K562 (cell line): ENCODE data around the gene KAZN. TPM values are rescaled to one million over a fixed set of nuclear protein-coding genes. Genes with fewer than 3 reads are reported as not detected.

ENCODE experiments used
- RFX7 ChIP-seq: fragments of 250-450 bp; sonication (Bioruptor Pico); IDR thresholded peaks from 2 replicates; pipeline ENCODE4 v1.5.1; 2021; ENCODE audit warnings: mild to moderate bottlenecking
- SMARCC2 ChIP-seq: fragments of 450-650 bp; IDR thresholded peaks from 2 replicates; pipeline ENCODE4 v1.6.1; 2017; ENCODE audit warnings: antibody characterized with exemption, moderate library complexity, mild to moderate bottlenecking, low read depth
- polyA plus RNA-seq, 8 experiments: library from polyadenylated mRNA; depleted of rRNA in 4 of 8; stranded (reverse) in 5 of 8; unstranded in 3 of 8; fragments of >200 nt; fragmentation: Nextera tagmentation in 2 of 8; fragmentation: Illumina TruSeq in 1 of 8; extraction: Ambion mirVana in 2 of 8; extraction: Trizol in 1 of 8; gene quantifications; 2 replicates each; pipeline versions ENCODE4 v1.2.1 to v1.2.3, GENCODE V29; 2011 to 2014; ENCODE audit warnings: inconsistent platforms in 1 of 8, missing spikeins in 1 of 8
- total RNA-seq, 7 experiments: library from RNA; depleted of rRNA in 6 of 7; stranded (reverse); fragments of >200 nt in 6 of 7; fragmentation: Illumina TruSeq in 2 of 7; extraction: Trizol in 2 of 7; gene quantifications; 2 replicates each; pipeline versions ENCODE4 v1.2.1 to v1.2.3, GENCODE V29; 2011 to 2021; ENCODE audit warnings: low replicate concordance in 1 of 7
- TF ChIP-seq, protein P1 (sequence below): fragments of 250-450 bp; sonication (Bioruptor Pico); IDR thresholded peaks from 2 replicates; pipeline ENCODE4 v1.5.0; 2021
- TF ChIP-seq, protein P2 (sequence below): sonication (generic); formaldehyde crosslinking; IDR thresholded peaks from 2 replicates; pipeline ENCODE4 v1.8.1; 2023; ENCODE audit warnings: mild to moderate bottlenecking, missing genetic modification reagents
- TF ChIP-seq, protein P3 (sequence below), 3 experiments: fragments of 200-800 bp in 1 of 3; sonication (Bioruptor generic) in 1 of 3; sonication (generic) in 1 of 3; formaldehyde crosslinking in 1 of 3; IDR thresholded peaks; 2 replicates each; pipeline versions ENCODE4 v1.6.1 to v1.8.0; 2016 to 2022; ENCODE audit warnings: mild to moderate bottlenecking in 2 of 3, missing compliant biosample characterization in 2 of 3, missing genetic modification characterization in 2 of 3, missing genetic modification reagents in 1 of 3
- TF ChIP-seq, protein P4 (sequence below): fragments of 450-650 bp; IDR thresholded peaks from 2 replicates; pipeline ENCODE4 v1.6.1; 2017; ENCODE audit warnings: antibody characterized with exemption, mild to moderate bottlenecking

The KAZN gene
- total and polyA plus RNA-seq, 9 of the 15 experiments (the other 6 are each of a cell fraction or from before 2014, with no cell fraction given): 2.1 to 21.6 (median 5.4) TPM

DNA sequence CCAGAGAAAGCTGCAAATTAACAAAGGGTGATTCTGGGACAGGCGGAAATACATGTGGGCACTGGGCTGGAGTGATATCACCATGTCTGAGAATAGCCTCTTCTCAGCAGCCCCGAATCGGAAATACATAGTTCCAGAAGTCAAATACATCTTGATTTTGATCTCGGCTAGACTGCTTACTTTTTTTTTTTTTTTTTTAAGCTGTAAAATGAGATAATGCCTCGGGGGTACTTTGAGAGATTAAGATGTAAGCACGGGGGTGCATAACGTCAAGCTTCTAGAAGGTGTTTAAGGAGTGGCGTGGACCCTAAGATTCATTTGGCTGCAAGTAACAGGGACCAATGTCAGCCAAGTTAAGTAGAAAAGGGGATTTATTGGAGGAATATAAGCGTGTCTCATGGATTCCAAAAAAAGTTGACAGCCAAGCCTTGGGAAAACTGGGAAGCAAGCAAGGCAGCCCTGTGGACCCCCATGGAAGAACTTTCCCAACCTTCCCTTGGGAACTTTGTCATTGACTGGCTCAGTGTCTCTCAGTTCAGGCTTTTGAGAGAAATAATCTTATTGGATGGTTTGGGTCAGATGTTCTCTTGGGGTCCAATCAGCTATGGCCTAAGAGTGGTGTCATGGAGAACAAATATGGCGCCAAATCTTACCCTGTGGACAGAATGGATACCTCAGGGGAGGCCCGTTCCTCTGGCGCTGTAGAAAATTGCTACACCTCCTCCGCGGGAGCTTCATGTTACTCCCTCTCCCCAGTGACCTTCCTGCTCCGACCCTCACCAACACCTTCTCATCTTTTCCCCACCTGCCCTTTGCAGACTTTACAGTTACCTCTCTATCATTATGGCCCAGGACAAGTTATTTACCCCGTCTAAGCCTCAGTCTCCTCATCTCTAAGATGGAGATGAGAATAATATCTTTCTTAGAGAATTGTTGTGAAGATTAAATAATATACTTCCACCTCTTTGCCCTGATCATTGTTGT, 186.6 kb downstream of the KAZN start (continued):
- TF ChIP-seq, protein P1, sequence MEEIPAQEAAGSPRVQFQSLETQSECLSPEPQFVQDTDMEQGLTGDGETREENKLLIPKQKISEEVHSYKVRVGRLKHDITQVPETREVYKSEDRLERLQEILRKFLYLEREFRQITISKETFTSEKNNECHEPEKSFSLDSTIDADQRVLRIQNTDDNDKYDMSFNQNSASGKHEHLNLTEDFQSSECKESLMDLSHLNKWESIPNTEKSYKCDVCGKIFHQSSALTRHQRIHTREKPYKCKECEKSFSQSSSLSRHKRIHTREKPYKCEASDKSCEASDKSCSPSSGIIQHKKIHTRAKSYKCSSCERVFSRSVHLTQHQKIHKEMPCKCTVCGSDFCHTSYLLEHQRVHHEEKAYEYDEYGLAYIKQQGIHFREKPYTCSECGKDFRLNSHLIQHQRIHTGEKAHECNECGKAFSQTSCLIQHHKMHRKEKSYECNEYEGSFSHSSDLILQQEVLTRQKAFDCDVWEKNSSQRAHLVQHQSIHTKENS: no peak
- TF ChIP-seq, protein P2, sequence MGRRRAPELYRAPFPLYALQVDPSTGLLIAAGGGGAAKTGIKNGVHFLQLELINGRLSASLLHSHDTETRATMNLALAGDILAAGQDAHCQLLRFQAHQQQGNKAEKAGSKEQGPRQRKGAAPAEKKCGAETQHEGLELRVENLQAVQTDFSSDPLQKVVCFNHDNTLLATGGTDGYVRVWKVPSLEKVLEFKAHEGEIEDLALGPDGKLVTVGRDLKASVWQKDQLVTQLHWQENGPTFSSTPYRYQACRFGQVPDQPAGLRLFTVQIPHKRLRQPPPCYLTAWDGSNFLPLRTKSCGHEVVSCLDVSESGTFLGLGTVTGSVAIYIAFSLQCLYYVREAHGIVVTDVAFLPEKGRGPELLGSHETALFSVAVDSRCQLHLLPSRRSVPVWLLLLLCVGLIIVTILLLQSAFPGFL (CRISPR knock-in tag): no peak
- TF ChIP-seq, protein P3, sequence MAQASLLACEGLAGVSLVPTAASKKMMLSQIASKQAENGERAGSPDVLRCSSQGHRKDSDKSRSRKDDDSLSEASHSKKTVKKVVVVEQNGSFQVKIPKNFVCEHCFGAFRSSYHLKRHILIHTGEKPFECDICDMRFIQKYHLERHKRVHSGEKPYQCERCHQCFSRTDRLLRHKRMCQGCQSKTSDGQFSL (CRISPR knock-in tag; IDR thresholded peaks at IDR 0.05): no peak
- TF ChIP-seq, protein P3 (tag; IDR thresholded peaks at IDR 0.05): no peak
- TF ChIP-seq, protein P4, sequence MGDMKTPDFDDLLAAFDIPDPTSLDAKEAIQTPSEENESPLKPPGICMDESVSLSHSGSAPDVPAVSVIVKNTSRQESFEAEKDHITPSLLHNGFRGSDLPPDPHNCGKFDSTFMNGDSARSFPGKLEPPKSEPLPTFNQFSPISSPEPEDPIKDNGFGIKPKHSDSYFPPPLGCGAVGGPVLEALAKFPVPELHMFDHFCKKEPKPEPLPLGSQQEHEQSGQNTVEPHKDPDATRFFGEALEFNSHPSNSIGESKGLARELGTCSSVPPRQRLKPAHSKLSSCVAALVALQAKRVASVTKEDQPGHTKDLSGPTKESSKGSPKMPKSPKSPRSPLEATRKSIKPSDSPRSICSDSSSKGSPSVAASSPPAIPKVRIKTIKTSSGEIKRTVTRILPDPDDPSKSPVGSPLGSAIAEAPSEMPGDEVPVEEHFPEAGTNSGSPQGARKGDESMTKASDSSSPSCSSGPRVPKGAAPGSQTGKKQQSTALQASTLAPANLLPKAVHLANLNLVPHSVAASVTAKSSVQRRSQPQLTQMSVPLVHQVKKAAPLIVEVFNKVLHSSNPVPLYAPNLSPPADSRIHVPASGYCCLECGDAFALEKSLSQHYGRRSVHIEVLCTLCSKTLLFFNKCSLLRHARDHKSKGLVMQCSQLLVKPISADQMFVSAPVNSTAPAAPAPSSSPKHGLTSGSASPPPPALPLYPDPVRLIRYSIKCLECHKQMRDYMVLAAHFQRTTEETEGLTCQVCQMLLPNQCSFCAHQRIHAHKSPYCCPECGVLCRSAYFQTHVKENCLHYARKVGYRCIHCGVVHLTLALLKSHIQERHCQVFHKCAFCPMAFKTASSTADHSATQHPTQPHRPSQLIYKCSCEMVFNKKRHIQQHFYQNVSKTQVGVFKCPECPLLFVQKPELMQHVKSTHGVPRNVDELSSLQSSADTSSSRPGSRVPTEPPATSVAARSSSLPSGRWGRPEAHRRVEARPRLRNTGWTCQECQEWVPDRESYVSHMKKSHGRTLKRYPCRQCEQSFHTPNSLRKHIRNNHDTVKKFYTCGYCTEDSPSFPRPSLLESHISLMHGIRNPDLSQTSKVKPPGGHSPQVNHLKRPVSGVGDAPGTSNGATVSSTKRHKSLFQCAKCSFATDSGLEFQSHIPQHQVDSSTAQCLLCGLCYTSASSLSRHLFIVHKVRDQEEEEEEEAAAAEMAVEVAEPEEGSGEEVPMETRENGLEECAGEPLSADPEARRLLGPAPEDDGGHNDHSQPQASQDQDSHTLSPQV: peak; percentile 31; the same call in 1 of the 2 replicates
- TF ChIP-seq RFX7 (CRISPR knock-in tag): no peak
- peak; percentile 71; the same call in 1 of the 2 replicates for TF ChIP-seq SMARCC2
